ENCODE measurements around the gene GCK.

Gene GCK

DNA sequence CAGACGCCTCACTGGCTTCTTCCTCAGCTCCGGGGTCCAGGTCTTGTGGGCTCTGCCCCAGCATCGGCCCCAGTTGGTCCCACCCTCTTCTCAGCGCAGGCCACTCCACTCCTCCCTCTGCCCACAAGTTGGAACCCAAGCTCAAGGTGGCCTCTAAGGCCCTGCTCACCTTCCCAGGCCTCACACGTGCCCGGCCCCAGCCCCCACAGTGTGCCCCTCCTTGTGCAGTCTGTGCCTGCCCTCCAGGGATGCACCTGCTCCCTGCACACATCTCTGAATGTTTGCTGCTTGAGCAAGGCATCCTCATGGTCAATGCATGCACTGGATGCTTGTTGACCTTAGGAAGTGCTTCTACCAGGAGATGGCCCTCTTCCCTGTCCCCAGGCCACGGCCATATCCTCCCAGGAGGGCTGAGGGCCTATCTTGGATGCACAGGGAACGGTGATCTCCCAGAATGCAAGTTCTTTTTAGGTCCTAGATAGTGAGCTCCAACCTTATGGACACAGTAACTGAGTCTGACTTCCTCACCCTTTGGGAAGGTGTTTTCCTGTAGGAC lies 92.8 kb downstream of the GCK start:
- H3K36me3 ChIP-seq (ENCODE audit: insufficient read depth, low read length) = no peaks in the 10 kb centered on the region
- H3K4me3 ChIP-seq (ENCODE audit: low read length) = no peak overlapping the region
- H2AFZ ChIP-seq (ENCODE audit: low read depth, low read length) = no peak overlapping the region
- no peaks in the 10 kb centered on the region for H3K9me3 ChIP-seq (ENCODE audit: low read length)
- H3K27me3 ChIP-seq (ENCODE audit: insufficient read depth, low read length) = no peaks in the 10 kb centered on the region
- peaks cover 9% of the 10 kb centered on the region for H3K4me1 ChIP-seq (ENCODE audit: insufficient read depth, low read length)

GRCh38 chr7:44095781-44096180 lies 93.5 kb downstream of the GCK start:
- Histone ChIP-seq H2AFZ (ENCODE audit: low read depth, low read length) (no peak overlapping the region), H3K9me3 (ENCODE audit: low read length) (no peaks in the 10 kb centered on the region), H3K36me3 (ENCODE audit: insufficient read depth, low read length) (no peaks in the 10 kb centered on the region), H3K4me3 (ENCODE audit: low read length) (no peak overlapping the region), H3K27me3 (ENCODE audit: insufficient read depth, low read length) (no peaks in the 10 kb centered on the region), H3K4me1 (ENCODE audit: insufficient read depth, low read length) (peaks cover 8% of the 10 kb centered on the region)

GRCh38 chr7:44094883-44095592 lies 94.2 kb downstream of the GCK start:
- no peaks in the 10 kb centered on the region for H3K27me3 ChIP-seq (ENCODE audit: insufficient read depth, low read length)
- no peak overlapping the region for H3K4me3 ChIP-seq (ENCODE audit: low read length)
- H3K36me3 ChIP-seq (ENCODE audit: insufficient read depth, low read length) = no peaks in the 10 kb centered on the region
- H3K4me1 ChIP-seq (ENCODE audit: insufficient read depth, low read length) = peaks cover 5% of the 10 kb centered on the region
- H2AFZ ChIP-seq (ENCODE audit: low read depth, low read length) = no peak overlapping the region
- no peaks in the 10 kb centered on the region for H3K9me3 ChIP-seq (ENCODE audit: low read length)

- Histone ChIP-seq H3K4me1 (ENCODE audit: insufficient read depth, low read length) (no peaks in the 10 kb centered on the region), H3K4me3 (ENCODE audit: low read length) (no peak overlapping the region), H3K27me3 (ENCODE audit: insufficient read depth, low read length) (no peaks in the 10 kb centered on the region), H2AFZ (ENCODE audit: low read depth, low read length) (no peak overlapping the region), H3K36me3 (ENCODE audit: insufficient read depth, low read length) (no peaks in the 10 kb centered on the region), H3K9me3 (ENCODE audit: low read length) (no peaks in the 10 kb centered on the region)
These were observed 94.9 kb downstream of the GCK start for GRCh38 chr7:44094365-44094764.

All from neuron (in vitro differentiated cells).